ENCODE results near the gene CEP290. TPM values are rescaled to one million over a fixed set of nuclear protein-coding genes. Genes with fewer than 3 reads are reported as not detected.

CEP290 gene
- total and polyA plus RNA-seq, 2 donors from 2014 or later, result 5.1 to 18.2 TPM

- FAIRE-seq (no peak), DNase-seq (no peak)
- Histone ChIP-seq H3K27ac (ENCODE audit: low read depth in 2 of 2, low read length in 2 of 2) (no peak overlapping the region), H3K4me3 (ENCODE audit: low read length in 3 of 3) (no peak overlapping the region), H3K9ac (ENCODE audit: low read length in 3 of 3) (no peak overlapping the region), H3K4me1 (ENCODE audit: control insufficient read depth in 2 of 3, insufficient read depth in 2 of 3, low read depth in 1 of 3, low read length in 3 of 3) (no peaks in the 10 kb centered on the region), H3K36me3 (ENCODE audit: control insufficient read depth in 2 of 3, insufficient read depth in 3 of 3, low read length in 3 of 3) (peaks cover 4 to 12% (median 5%) of the 10 kb centered on the region in 3 donors), H3K9me3 (ENCODE audit: control insufficient read depth in 2 of 3, insufficient read depth in 1 of 3, low read length in 3 of 3) (no peaks in the 10 kb centered on the region), H3K27me3 (ENCODE audit: control insufficient read depth, insufficient read depth, low read length) (no peaks in the 10 kb centered on the region)
- TF ChIP-seq CTCF (IDR thresholded peaks at IDR 0.05; ENCODE audit: borderline replicate concordance, extremely low read depth, insufficient read depth), result no peak
- intact Hi-C loops (cut with DNase I), result no loop called here
Measured at GRCh38 chr12:88113871-88114270, 28.0 kb downstream of the CEP290 start.

- Histone ChIP-seq H3K4me1 (ENCODE audit: control insufficient read depth in 2 of 3, insufficient read depth in 2 of 3, low read depth in 1 of 3, low read length in 3 of 3) (no peaks in the 10 kb centered on the region), H3K36me3 (ENCODE audit: control insufficient read depth in 2 of 3, insufficient read depth in 3 of 3, low read length in 3 of 3) (peaks cover 3 to 9% (median 4%) of the 10 kb centered on the region in 3 donors), H3K27ac (ENCODE audit: low read depth in 2 of 2, low read length in 2 of 2) (no peak overlapping the region), H3K9ac (ENCODE audit: low read length in 3 of 3) (no peak overlapping the region), H3K9me3 (ENCODE audit: control insufficient read depth in 2 of 3, insufficient read depth in 1 of 3, low read length in 3 of 3) (no peaks in the 10 kb centered on the region), H3K27me3 (ENCODE audit: control insufficient read depth, insufficient read depth, low read length) (no peaks in the 10 kb centered on the region), H3K4me3 (ENCODE audit: low read length in 3 of 3) (peak overlapping the region in 2 of 3 donors; percentile 59 to 69)
- DNase-seq (peak in 2 of 5 donors; percentile 49 to 58), FAIRE-seq (peak; percentile 98)
- intact Hi-C loops (cut with DNase I), result no loop called here
- peak; percentile 43 for TF ChIP-seq CTCF (IDR thresholded peaks at IDR 0.05; ENCODE audit: borderline replicate concordance, extremely low read depth, insufficient read depth)
Measured at GRCh38 chr12:88111074-88111652, 30.7 kb downstream of the CEP290 start.

GRCh38 chr12:88108021-88108420 lies 33.9 kb downstream of the CEP290 start:
- H3K27ac ChIP-seq (ENCODE audit: low read depth in 2 of 2, low read length in 2 of 2), result no peak overlapping the region
- H3K27me3 ChIP-seq (ENCODE audit: control insufficient read depth, insufficient read depth, low read length), result no peaks in the 10 kb centered on the region
- intact Hi-C loops (cut with DNase I), result no loop called here
- FAIRE-seq, result peak; percentile 76
- no peak overlapping the region for H3K9ac ChIP-seq (ENCODE audit: low read length in 3 of 3)
- no peak for DNase-seq
- no peaks in the 10 kb centered on the region for H3K9me3 ChIP-seq (ENCODE audit: control insufficient read depth in 2 of 3, insufficient read depth in 1 of 3, low read length in 3 of 3)
- H3K4me3 ChIP-seq (ENCODE audit: low read length in 3 of 3), result no peak overlapping the region
- no peak for TF ChIP-seq CTCF (IDR thresholded peaks at IDR 0.05; ENCODE audit: borderline replicate concordance, extremely low read depth, insufficient read depth)
- no peaks in the 10 kb centered on the region for H3K4me1 ChIP-seq (ENCODE audit: control insufficient read depth in 2 of 3, insufficient read depth in 2 of 3, low read depth in 1 of 3, low read length in 3 of 3)
- H3K36me3 ChIP-seq (ENCODE audit: control insufficient read depth in 2 of 3, insufficient read depth in 3 of 3, low read length in 3 of 3), result peaks cover 2 to 13% (median 3%) of the 10 kb centered on the region in 3 donors

- TF ChIP-seq CTCF (IDR thresholded peaks at IDR 0.05; ENCODE audit: borderline replicate concordance, extremely low read depth, insufficient read depth), result no peak
- intact Hi-C loops (cut with DNase I), result no loop called here
- no peak overlapping the region for H3K9ac ChIP-seq (ENCODE audit: low read length in 3 of 3)
- peaks cover 0 to 5% (median 0%) of the 10 kb centered on the region in 3 donors for H3K36me3 ChIP-seq (ENCODE audit: control insufficient read depth in 2 of 3, insufficient read depth in 3 of 3, low read length in 3 of 3)
- H3K4me1 ChIP-seq (ENCODE audit: control insufficient read depth in 2 of 3, insufficient read depth in 2 of 3, low read depth in 1 of 3, low read length in 3 of 3), result no peaks in the 10 kb centered on the region
- no peak overlapping the region for H3K4me3 ChIP-seq (ENCODE audit: low read length in 3 of 3)
- H3K9me3 ChIP-seq (ENCODE audit: control insufficient read depth in 2 of 3, insufficient read depth in 1 of 3, low read length in 3 of 3), result no peaks in the 10 kb centered on the region
- no peaks in the 10 kb centered on the region for H3K27me3 ChIP-seq (ENCODE audit: control insufficient read depth, insufficient read depth, low read length)
- FAIRE-seq (peak; percentile 33), DNase-seq (no peak)
- no peak overlapping the region for H3K27ac ChIP-seq (ENCODE audit: low read depth in 2 of 2, low read length in 2 of 2)
Measured at GRCh38 chr12:88093573-88093972, 48.3 kb downstream of the CEP290 start.

Data from kidney (tissue), 14 donors.